ENCODE measurements around the gene ZFAND3.

DNA sequence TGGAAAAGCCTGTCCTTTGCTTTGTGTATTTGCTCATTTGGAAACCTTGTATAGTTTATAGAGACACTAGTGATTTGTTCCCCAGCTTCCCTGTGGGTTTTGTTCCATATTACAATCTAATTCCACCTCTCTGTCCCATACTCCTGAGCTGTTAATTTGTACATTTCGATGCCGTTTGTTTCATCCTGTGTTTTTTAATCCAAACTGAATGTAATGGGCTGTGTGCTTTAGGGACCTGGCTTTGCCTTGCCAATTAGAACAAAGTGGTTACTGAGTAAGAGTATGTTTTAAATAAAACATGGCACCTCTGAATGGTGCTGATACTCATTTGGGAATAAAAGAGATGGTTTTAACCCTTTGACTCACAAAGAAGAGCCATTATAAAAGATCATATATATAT, 122.3 kb downstream of the ZFAND3 start:
- TF ChIP-seq, protein P1, sequence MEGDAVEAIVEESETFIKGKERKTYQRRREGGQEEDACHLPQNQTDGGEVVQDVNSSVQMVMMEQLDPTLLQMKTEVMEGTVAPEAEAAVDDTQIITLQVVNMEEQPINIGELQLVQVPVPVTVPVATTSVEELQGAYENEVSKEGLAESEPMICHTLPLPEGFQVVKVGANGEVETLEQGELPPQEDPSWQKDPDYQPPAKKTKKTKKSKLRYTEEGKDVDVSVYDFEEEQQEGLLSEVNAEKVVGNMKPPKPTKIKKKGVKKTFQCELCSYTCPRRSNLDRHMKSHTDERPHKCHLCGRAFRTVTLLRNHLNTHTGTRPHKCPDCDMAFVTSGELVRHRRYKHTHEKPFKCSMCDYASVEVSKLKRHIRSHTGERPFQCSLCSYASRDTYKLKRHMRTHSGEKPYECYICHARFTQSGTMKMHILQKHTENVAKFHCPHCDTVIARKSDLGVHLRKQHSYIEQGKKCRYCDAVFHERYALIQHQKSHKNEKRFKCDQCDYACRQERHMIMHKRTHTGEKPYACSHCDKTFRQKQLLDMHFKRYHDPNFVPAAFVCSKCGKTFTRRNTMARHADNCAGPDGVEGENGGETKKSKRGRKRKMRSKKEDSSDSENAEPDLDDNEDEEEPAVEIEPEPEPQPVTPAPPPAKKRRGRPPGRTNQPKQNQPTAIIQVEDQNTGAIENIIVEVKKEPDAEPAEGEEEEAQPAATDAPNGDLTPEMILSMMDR (conservative IDR thresholded peaks at IDR 0.05; ENCODE audit: low read depth, low read length) = no peak
- no peak for TF ChIP-seq EZH2 (IDR thresholded peaks at IDR 0.05; ENCODE audit: borderline replicate concordance, low read depth, low read length, poor library complexity, severe bottlenecking)
